Gastrocnemius medialis (tissue), 4 donors: ENCODE results near the gene CXXC1.

Experiments used
- POLR2A ChIP-seq, 2 donors: fragments of 450-650 bp; IDR thresholded peaks; one replicate each; pipeline ENCODE4 v1.6.1; 2017; ENCODE audit warnings: antibody characterized with exemption in 2 of 2, mild to moderate bottlenecking in 2 of 2, moderate library complexity in 2 of 2
- TF ChIP-seq, protein P1 (sequence below), 5 experiments: fragments of 450-650 bp in 3 of 5; fragments of 200-600 bp in 2 of 5; sonication (generic) in 2 of 5; IDR thresholded peaks in 4 of 5; conservative IDR thresholded peaks in 1 of 5; 1 replicate in 4 of 5; 2 replicates in 1 of 5; pipeline ENCODE4 v1.5.1; 2016 to 2019; ENCODE audit warnings: antibody characterized with exemption in 5 of 5, mild to moderate bottlenecking in 3 of 5, moderate library complexity in 3 of 5

DNA sequence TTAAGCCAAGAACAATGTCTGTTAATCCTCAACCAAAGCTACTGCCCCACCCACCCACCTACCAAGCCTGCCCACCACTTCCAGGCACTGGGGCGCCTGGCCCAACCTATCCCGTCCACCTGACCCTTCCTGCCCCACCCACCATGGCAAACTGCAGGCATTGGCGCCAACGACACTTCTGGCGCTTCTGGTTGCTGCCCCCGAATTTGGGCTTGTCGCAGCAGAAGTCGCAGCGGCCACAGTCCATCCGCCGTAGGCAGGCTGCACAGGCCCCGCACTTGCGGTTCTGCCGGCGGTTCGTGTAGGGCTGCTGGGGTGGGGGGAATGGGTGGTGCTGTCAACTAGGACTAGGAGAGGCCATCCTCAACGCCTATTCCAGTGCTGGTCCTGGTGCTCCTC lies 13.4 kb downstream of the CXXC1 start:
- TF ChIP-seq, protein P1, sequence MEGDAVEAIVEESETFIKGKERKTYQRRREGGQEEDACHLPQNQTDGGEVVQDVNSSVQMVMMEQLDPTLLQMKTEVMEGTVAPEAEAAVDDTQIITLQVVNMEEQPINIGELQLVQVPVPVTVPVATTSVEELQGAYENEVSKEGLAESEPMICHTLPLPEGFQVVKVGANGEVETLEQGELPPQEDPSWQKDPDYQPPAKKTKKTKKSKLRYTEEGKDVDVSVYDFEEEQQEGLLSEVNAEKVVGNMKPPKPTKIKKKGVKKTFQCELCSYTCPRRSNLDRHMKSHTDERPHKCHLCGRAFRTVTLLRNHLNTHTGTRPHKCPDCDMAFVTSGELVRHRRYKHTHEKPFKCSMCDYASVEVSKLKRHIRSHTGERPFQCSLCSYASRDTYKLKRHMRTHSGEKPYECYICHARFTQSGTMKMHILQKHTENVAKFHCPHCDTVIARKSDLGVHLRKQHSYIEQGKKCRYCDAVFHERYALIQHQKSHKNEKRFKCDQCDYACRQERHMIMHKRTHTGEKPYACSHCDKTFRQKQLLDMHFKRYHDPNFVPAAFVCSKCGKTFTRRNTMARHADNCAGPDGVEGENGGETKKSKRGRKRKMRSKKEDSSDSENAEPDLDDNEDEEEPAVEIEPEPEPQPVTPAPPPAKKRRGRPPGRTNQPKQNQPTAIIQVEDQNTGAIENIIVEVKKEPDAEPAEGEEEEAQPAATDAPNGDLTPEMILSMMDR (IDR thresholded peaks at IDR 0.05 in 4 of 5, conservative IDR thresholded peaks at IDR 0.05 in 1 of 5) = no peak
- TF ChIP-seq POLR2A (IDR thresholded peaks at IDR 0.05) = no peak
